Caco-2 (cell line): ENCODE measurements around the gene AATK. TPM values are rescaled to one million over a fixed set of nuclear protein-coding genes. Genes with fewer than 3 reads are reported as not detected.

ENCODE experiments used
- Bru-seq: library from RNA; stranded (reverse); fragments of 400-500 nt; gene quantifications from one replicate; lab custom pipeline; 2021; lab: Mats Ljungman, UMichigan
- BruChase-seq, 2 experiments: library from RNA; stranded (reverse); fragments of 400-500 nt; gene quantifications; one replicate each; lab custom pipeline; 2021; lab: Mats Ljungman, UMichigan
- BruUV-seq: library from RNA; stranded (reverse); fragments of 400-500 nt; replicated peaks from 2 replicates; lab custom pipeline; 2021; lab: Mats Ljungman, UMichigan
- CTCF ChIA-PET: fragments of 300-600 bp; sonication (Branson Sonifier 250); formaldehyde crosslinking; loops from one replicate; lab custom pipeline; 2022; ENCODE audit warnings: antibody characterized with exemption; lab: Charles Lee
- POLR2A ChIA-PET: fragments of 300-600 bp; sonication (Branson Sonifier 250); formaldehyde crosslinking; loops from one replicate; lab custom pipeline; 2022; ENCODE audit warnings: antibody characterized with exemption; lab: Charles Lee
- DNase-seq, 2 experiments: peaks; one replicate each; pipeline versions ENCODE4 v3.0.0 to v3.0.0-alpha.2; 2020 to 2022
- H3K27me3 ChIP-seq: replicated peaks from 2 replicates; pipeline ENCODE4 v1.6.0; 2011; ENCODE audit warnings: low read length; ENCODE audit not compliant: control insufficient read depth, insufficient read depth
- H3K36me3 ChIP-seq: 2 replicates; pipeline ENCODE4 v1.5.1; 2011; ENCODE audit warnings: low read length; ENCODE audit not compliant: control insufficient read depth, insufficient read depth
- H3K4me1 ChIP-seq: fragments of 250-450 bp; sonication (Bioruptor Pico); 2 replicates; pipeline ENCODE4 v1.5.1; 2020; ENCODE audit warnings: mild to moderate bottlenecking
- H3K4me3 ChIP-seq: 2 replicates; pipeline ENCODE4 v1.5.1; 2011; ENCODE audit warnings: low read depth, mild to moderate bottlenecking, control low read depth, low read length
- H3K9me3 ChIP-seq: fragments of 250-450 bp; sonication (Bioruptor Pico); 2 replicates; pipeline ENCODE4 v1.5.1; 2020; ENCODE audit warnings: mild to moderate bottlenecking, moderate library complexity
- H3K27ac Mint-ChIP-seq: one replicate; pipeline ENCODE4 v1.8.0; 2022; ENCODE audit warnings: mixed read lengths; ENCODE audit not compliant: unreplicated experiment
- H3K27me3 Mint-ChIP-seq: one replicate; pipeline ENCODE4 v1.8.0; 2022; ENCODE audit warnings: mixed read lengths; ENCODE audit not compliant: insufficient read depth, unreplicated experiment
- H3K36me3 Mint-ChIP-seq: one replicate; pipeline ENCODE4 v1.8.0; 2022; ENCODE audit warnings: mild to moderate bottlenecking, mixed read lengths; ENCODE audit not compliant: insufficient read depth, unreplicated experiment
- H3K4me1 Mint-ChIP-seq: one replicate; pipeline ENCODE4 v1.8.0; 2022; ENCODE audit warnings: low read depth, mixed read lengths; ENCODE audit not compliant: unreplicated experiment
- H3K4me3 Mint-ChIP-seq: one replicate; pipeline ENCODE4 v1.8.0; 2022; ENCODE audit warnings: mild to moderate bottlenecking, moderate library complexity, mixed read lengths; ENCODE audit not compliant: unreplicated experiment
- H3K9me3 Mint-ChIP-seq: one replicate; pipeline ENCODE4 v1.8.0; 2022; ENCODE audit warnings: mixed read lengths; ENCODE audit not compliant: unreplicated experiment
- CTCF ChIP-seq, 2 experiments: fragments of 200-600 bp in 1 of 2; IDR thresholded peaks; 1 replicate in 1 of 2; 2 replicates in 1 of 2; pipeline versions ENCODE4 v1.5.1 to v1.8.0; 2011 to 2022; ENCODE audit warnings: antibody characterized with exemption in 1 of 2, control low read depth in 1 of 2, inconsistent platforms in 1 of 2, low read depth in 1 of 2, low read length in 1 of 2, mild to moderate bottlenecking in 1 of 2, moderate library complexity in 1 of 2; ENCODE audit not compliant: insufficient read depth in 1 of 2, severe bottlenecking in 1 of 2, unreplicated experiment in 1 of 2
- intact Hi-C: fragments of 100-400 bp; cut with micrococcal nuclease; formaldehyde crosslinking; loops from one replicate; pipeline ENCODE4 v1.10.0; 2022; ENCODE audit not compliant: unreplicated experiment
- long read RNA-seq: library from polyadenylated mRNA; stranded (forward); transcript quantifications from one replicate; pipeline ENCODE4 v2.0.0, GENCODE V29; 2022
- total RNA-seq: library from RNA; stranded (reverse); gene quantifications from 2 replicates; pipeline ENCODE4 v1.2.3, GENCODE V29; 2022

The AATK gene, protein sequence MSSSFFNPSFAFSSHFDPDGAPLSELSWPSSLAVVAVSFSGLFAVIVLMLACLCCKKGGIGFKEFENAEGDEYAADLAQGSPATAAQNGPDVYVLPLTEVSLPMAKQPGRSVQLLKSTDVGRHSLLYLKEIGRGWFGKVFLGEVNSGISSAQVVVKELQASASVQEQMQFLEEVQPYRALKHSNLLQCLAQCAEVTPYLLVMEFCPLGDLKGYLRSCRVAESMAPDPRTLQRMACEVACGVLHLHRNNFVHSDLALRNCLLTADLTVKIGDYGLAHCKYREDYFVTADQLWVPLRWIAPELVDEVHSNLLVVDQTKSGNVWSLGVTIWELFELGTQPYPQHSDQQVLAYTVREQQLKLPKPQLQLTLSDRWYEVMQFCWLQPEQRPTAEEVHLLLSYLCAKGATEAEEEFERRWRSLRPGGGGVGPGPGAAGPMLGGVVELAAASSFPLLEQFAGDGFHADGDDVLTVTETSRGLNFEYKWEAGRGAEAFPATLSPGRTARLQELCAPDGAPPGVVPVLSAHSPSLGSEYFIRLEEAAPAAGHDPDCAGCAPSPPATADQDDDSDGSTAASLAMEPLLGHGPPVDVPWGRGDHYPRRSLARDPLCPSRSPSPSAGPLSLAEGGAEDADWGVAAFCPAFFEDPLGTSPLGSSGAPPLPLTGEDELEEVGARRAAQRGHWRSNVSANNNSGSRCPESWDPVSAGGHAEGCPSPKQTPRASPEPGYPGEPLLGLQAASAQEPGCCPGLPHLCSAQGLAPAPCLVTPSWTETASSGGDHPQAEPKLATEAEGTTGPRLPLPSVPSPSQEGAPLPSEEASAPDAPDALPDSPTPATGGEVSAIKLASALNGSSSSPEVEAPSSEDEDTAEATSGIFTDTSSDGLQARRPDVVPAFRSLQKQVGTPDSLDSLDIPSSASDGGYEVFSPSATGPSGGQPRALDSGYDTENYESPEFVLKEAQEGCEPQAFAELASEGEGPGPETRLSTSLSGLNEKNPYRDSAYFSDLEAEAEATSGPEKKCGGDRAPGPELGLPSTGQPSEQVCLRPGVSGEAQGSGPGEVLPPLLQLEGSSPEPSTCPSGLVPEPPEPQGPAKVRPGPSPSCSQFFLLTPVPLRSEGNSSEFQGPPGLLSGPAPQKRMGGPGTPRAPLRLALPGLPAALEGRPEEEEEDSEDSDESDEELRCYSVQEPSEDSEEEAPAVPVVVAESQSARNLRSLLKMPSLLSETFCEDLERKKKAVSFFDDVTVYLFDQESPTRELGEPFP (N-terminal part only)
- total RNA-seq, result 26.4 and 26.6 TPM in 2 replicates
- Bru-seq, nascent RNA, result percentile 42 among the genes with signal in this experiment
- percentile 47 among the genes with signal in this experiment for BruChase-seq, experiment 1, labeled RNA remaining after a 2-hour chase
- BruChase-seq, experiment 2, labeled RNA remaining after a 6-hour chase, result percentile 50 among the genes with signal in this experiment
- long read RNA-seq, full-length matches to known transcripts, result 2 of 17 reads
- long read RNA-seq, partial matches to known transcripts, result 13 of 17 reads
- long read RNA-seq, other reads (novel, unspliced or antisense), result 2 of 17 reads

GRCh38 chr17:81166033-81166492, at the start of gene AATK:
AATK (minus strand) TSS chr17:81166221; CDS start chr17:81165992, 229 bp downstream.
- CTCF ChIA-PET, result no interaction called here
- Mint-ChIP-seq H3K27ac (peak within 1 kb of the TSS; percentile 60), H3K36me3 (peaks cover 8% of the 10 kb centered on the region), H3K4me1 (no peaks in the 10 kb centered on the region), H3K27me3 (no peaks in the 10 kb centered on the region), H3K4me3 (peak within 1 kb of the TSS; percentile 74), H3K9me3 (no peaks in the 10 kb centered on the region)
- H3K4me1 ChIP-seq, result peaks cover 22% of the 10 kb centered on the region
- POLR2A ChIA-PET, result no interaction called here
- DNase-seq, result no peak
- no peaks in the 10 kb centered on the region for H3K9me3 ChIP-seq
- intact Hi-C loops, result no loop called here
- no peaks in the 10 kb centered on the region for H3K36me3 ChIP-seq
- TF ChIP-seq CTCF (IDR thresholded peaks at IDR 0.05; ENCODE audit: insufficient read depth in 1 of 2, low read depth in 1 of 2, low read length in 1 of 2, severe bottlenecking in 1 of 2, unreplicated experiment in 1 of 2), result no peak
- BruUV-seq, result no TSS peak
- H3K4me3 ChIP-seq, result peak within 1 kb of the TSS; percentile 70
- no peaks in the 10 kb centered on the region for H3K27me3 ChIP-seq

- Histone ChIP-seq H3K9me3 (no peaks in the 10 kb centered on the region), H3K4me1 (no peaks in the 10 kb centered on the region), H3K36me3 (no peaks in the 10 kb centered on the region), H3K27me3 (no peaks in the 10 kb centered on the region), H3K4me3 (no peak overlapping the region)
- Mint-ChIP-seq H3K27me3 (no peaks in the 10 kb centered on the region), H3K9me3 (no peaks in the 10 kb centered on the region), H3K4me1 (no peaks in the 10 kb centered on the region), H3K36me3 (no peaks in the 10 kb centered on the region), H3K27ac (no peak overlapping the region), H3K4me3 (no peak overlapping the region)
- ChIA-PET CTCF (no interaction called here), POLR2A (no interaction called here)
- no TSS peak for BruUV-seq
- no peak for DNase-seq
- TF ChIP-seq CTCF (IDR thresholded peaks at IDR 0.05; ENCODE audit: insufficient read depth in 1 of 2, low read depth in 1 of 2, low read length in 1 of 2, severe bottlenecking in 1 of 2, unreplicated experiment in 1 of 2), result no peak
- intact Hi-C loops, result no loop called here
Observed at GRCh38 chr17:81213978-81214377, 48.0 kb upstream of the AATK start.
